GM12878 (cell line): Measurements from ENCODE around the gene LRSAM1. TPM values are rescaled to one million over a fixed set of nuclear protein-coding genes. Genes with fewer than 3 reads are reported as not detected.

Source experiments
- BACH1 ChIP-seq: fragments of 450-650 bp; IDR thresholded peaks from 2 replicates; pipeline ENCODE4 v1.6.1; 2017; ENCODE audit warnings: mild to moderate bottlenecking, borderline replicate concordance
- BHLHE40 ChIP-seq, 2 experiments: fragments of 450-650 bp in 1 of 2; IDR thresholded peaks; 2 replicates each; pipeline ENCODE4 v1.6.1; 2011 to 2017; ENCODE audit warnings: low read depth in 2 of 2, borderline replicate concordance in 1 of 2, improper control_type of control experiment in 1 of 2, low read length in 1 of 2, mild to moderate bottlenecking in 1 of 2
- BMI1 ChIP-seq: fragments of 450-650 bp; IDR thresholded peaks from 2 replicates; pipeline ENCODE4 v1.6.1; 2016; ENCODE audit warnings: mild to moderate bottlenecking, moderate library complexity, borderline replicate concordance
- CREM ChIP-seq: IDR thresholded peaks from 2 replicates; pipeline ENCODE4 v1.6.1; 2014; ENCODE audit warnings: antibody characterized with exemption, low read depth
- EP300 ChIP-seq, 2 experiments: fragments of 150-350 bp in 1 of 2; IDR thresholded peaks; 2 replicates each; pipeline ENCODE4 v1.6.1; 2011 to 2012; ENCODE audit warnings: low read depth in 2 of 2, low read length in 2 of 2, borderline replicate concordance in 1 of 2, improper control_type of control experiment in 1 of 2, inconsistent platforms in 1 of 2; ENCODE audit not compliant: control insufficient read depth in 1 of 2
- GABPA ChIP-seq: IDR thresholded peaks from 2 replicates; pipeline ENCODE4 v1.6.1; 2014; ENCODE audit warnings: antibody characterized with exemption, low read depth, mild to moderate bottlenecking, inconsistent platforms
- HCFC1 ChIP-seq: fragments of 150-350 bp; IDR thresholded peaks from 2 replicates; pipeline ENCODE4 v1.6.1; 2014; ENCODE audit warnings: low read length
- NBN ChIP-seq: fragments of 450-650 bp; IDR thresholded peaks from 2 replicates; pipeline ENCODE4 v1.6.1; 2016
- NR2F1 ChIP-seq: fragments of 450-650 bp; conservative IDR thresholded peaks from 2 replicates; pipeline ENCODE4 v1.6.1; 2017; ENCODE audit warnings: mild to moderate bottlenecking
- PML ChIP-seq: IDR thresholded peaks from 2 replicates; pipeline ENCODE4 v1.6.1; 2012; ENCODE audit warnings: low read length, inconsistent platforms
- RB1 ChIP-seq: fragments of 450-650 bp; formaldehyde crosslinking; IDR thresholded peaks from 2 replicates; pipeline ENCODE4 v1.6.1; 2017; ENCODE audit warnings: mild to moderate bottlenecking, borderline replicate concordance
- RFX5 ChIP-seq: IDR thresholded peaks from 2 replicates; pipeline ENCODE4 v1.6.1; 2011; ENCODE audit warnings: low read depth, low read length, improper control_type of control experiment
- SRF ChIP-seq, 2 experiments: IDR thresholded peaks; 2 replicates each; pipeline ENCODE4 v1.6.1; 2011; ENCODE audit warnings: low read depth in 2 of 2, low read length in 2 of 2, mild to moderate bottlenecking in 1 of 2, moderate library complexity in 1 of 2
- SUPT20H ChIP-seq: IDR thresholded peaks from 2 replicates; pipeline ENCODE4 v1.6.1; 2011; ENCODE audit warnings: low read depth, mild to moderate bottlenecking, low read length, moderate library complexity, borderline replicate concordance; ENCODE audit not compliant: control insufficient read depth
- TBL1XR1 ChIP-seq: IDR thresholded peaks from 2 replicates; pipeline ENCODE4 v1.6.1; 2012; ENCODE audit warnings: low read depth, low read length, improper control_type of control experiment
- YY1 ChIP-seq: IDR thresholded peaks from 2 replicates; pipeline ENCODE4 v1.6.1; 2011; ENCODE audit warnings: low read depth, mild to moderate bottlenecking, low read length
- ZNF217 ChIP-seq: fragments of 450-650 bp; IDR thresholded peaks from 2 replicates; pipeline ENCODE4 v1.6.1; 2017; ENCODE audit warnings: antibody characterized with exemption, mild to moderate bottlenecking
- polyA plus RNA-seq, 11 experiments: library from polyadenylated mRNA; depleted of rRNA in 4 of 11; unstranded in 6 of 11; stranded (reverse) in 5 of 11; fragments of >200 nt; fragmentation: Nextera tagmentation in 4 of 11; fragmentation: Illumina TruSeq in 1 of 11; extraction: Ambion mirVana in 4 of 11; extraction: Trizol in 1 of 11; gene quantifications; 1 replicate in 1 of 11; 2 replicates in 10 of 11; pipeline versions ENCODE4 v1.2.1 to v1.2.3, GENCODE V29; 2011 to 2016; ENCODE audit warnings: inconsistent platforms in 2 of 11, missing spikeins in 2 of 11, low read depth in 1 of 11
- total RNA-seq, 4 experiments: library from RNA; depleted of rRNA in 3 of 4; stranded (reverse); fragments of >200 nt in 3 of 4; fragmentation: Illumina TruSeq in 1 of 4; extraction: Trizol in 1 of 4; gene quantifications; 2 replicates each; pipeline versions ENCODE4 v1.2.1 to v1.2.3, GENCODE V29; 2013 to 2021
- TF ChIP-seq, protein P1 (sequence below): IDR thresholded peaks from 2 replicates; pipeline ENCODE4 v1.6.1; 2011; ENCODE audit warnings: mild to moderate bottlenecking, low read depth, low read length, moderate library complexity; ENCODE audit not compliant: insufficient replicate concordance
- TF ChIP-seq, protein P2 (sequence below): IDR thresholded peaks from 2 replicates; pipeline ENCODE4 v1.6.1; 2012; ENCODE audit warnings: mild to moderate bottlenecking, low read depth, low read length
- TF ChIP-seq, protein P3 (sequence below): fragments of 450-650 bp; IDR thresholded peaks from 2 replicates; pipeline ENCODE4 v1.6.1; 2018; ENCODE audit warnings: mild to moderate bottlenecking, low read depth, moderate library complexity; ENCODE audit not compliant: partially characterized antibody
- TF ChIP-seq, protein P4 (sequence below): fragments of 450-650 bp; IDR thresholded peaks from 2 replicates; pipeline ENCODE4 v1.6.1; 2017; ENCODE audit warnings: low read depth, mild to moderate bottlenecking, moderate library complexity

Gene LRSAM1
- total and polyA plus RNA-seq, 10 of the 15 experiments (the other 5 are each of a cell fraction or from before 2014, with no cell fraction given): 0.14 to 23.4 (median 11.7) TPM

DNA sequence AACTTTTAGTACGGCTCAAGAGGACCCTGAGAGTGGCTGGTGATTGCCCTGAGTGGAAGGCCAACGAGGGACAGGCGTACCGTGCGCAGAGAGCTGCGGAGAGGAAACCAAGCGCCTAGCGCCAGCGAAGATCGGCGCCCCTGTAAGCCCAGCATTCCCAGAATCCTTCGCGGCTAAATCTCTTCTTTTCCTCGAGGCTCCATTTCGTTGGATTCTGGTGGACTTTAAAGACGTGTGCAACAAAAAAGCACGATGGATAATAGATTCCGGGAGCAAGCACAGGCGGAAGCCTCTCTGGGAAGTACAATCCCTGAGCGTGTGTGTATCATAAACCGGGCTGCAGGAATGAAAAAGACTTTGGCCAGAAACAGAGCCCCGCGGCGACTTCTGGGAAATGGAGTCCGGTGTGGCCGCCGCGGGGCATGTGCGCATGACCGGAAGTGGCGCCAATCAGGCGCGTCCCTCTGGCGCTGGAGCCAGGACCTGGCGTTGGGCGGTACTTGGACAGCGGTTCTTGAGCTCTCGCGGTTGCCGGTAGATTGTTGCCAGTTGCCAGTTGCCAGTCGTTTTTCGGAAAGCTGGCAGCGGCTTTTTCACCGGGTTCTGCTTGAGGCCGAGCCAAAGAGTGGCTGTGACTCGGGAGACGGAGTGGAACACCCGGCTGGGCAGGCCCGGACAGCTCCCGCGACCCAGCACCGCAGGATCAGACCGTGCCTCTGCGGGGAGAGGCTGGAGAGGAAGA is 27.2 kb upstream of the LRSAM1 start, which contains the start of gene ZNF79 (continued):
- no peak for TF ChIP-seq EP300 (IDR thresholded peaks at IDR 0.05; ENCODE audit: borderline replicate concordance in 1 of 2, control insufficient read depth in 1 of 2, low read depth in 2 of 2, low read length in 2 of 2)
- TF ChIP-seq SRF (IDR thresholded peaks at IDR 0.05; ENCODE audit: low read depth in 2 of 2, low read length in 2 of 2): peak in 1 of 2 experiments; percentile 79; a peak in 1 of 4 replicates
- TF ChIP-seq, protein P1, sequence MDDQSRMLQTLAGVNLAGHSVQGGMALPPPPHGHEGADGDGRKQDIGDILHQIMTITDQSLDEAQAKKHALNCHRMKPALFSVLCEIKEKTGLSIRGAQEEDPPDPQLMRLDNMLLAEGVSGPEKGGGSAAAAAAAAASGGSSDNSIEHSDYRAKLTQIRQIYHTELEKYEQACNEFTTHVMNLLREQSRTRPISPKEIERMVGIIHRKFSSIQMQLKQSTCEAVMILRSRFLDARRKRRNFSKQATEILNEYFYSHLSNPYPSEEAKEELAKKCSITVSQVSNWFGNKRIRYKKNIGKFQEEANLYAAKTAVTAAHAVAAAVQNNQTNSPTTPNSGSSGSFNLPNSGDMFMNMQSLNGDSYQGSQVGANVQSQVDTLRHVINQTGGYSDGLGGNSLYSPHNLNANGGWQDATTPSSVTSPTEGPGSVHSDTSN: no peak
- no peak for TF ChIP-seq ZNF217
- no peak for TF ChIP-seq TBL1XR1
- TF ChIP-seq, protein P2, sequence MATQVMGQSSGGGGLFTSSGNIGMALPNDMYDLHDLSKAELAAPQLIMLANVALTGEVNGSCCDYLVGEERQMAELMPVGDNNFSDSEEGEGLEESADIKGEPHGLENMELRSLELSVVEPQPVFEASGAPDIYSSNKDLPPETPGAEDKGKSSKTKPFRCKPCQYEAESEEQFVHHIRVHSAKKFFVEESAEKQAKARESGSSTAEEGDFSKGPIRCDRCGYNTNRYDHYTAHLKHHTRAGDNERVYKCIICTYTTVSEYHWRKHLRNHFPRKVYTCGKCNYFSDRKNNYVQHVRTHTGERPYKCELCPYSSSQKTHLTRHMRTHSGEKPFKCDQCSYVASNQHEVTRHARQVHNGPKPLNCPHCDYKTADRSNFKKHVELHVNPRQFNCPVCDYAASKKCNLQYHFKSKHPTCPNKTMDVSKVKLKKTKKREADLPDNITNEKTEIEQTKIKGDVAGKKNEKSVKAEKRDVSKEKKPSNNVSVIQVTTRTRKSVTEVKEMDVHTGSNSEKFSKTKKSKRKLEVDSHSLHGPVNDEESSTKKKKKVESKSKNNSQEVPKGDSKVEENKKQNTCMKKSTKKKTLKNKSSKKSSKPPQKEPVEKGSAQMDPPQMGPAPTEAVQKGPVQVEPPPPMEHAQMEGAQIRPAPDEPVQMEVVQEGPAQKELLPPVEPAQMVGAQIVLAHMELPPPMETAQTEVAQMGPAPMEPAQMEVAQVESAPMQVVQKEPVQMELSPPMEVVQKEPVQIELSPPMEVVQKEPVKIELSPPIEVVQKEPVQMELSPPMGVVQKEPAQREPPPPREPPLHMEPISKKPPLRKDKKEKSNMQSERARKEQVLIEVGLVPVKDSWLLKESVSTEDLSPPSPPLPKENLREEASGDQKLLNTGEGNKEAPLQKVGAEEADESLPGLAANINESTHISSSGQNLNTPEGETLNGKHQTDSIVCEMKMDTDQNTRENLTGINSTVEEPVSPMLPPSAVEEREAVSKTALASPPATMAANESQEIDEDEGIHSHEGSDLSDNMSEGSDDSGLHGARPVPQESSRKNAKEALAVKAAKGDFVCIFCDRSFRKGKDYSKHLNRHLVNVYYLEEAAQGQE: peak; percentile 83
- TF ChIP-seq PML: peak; percentile 88
- TF ChIP-seq RB1: peak; percentile 81; the same call in 1 of the 2 replicates
- peak; percentile 98 for TF ChIP-seq CREM
- peak; percentile 45; the same call in 1 of the 2 replicates for TF ChIP-seq NR2F1
- TF ChIP-seq, protein P3, sequence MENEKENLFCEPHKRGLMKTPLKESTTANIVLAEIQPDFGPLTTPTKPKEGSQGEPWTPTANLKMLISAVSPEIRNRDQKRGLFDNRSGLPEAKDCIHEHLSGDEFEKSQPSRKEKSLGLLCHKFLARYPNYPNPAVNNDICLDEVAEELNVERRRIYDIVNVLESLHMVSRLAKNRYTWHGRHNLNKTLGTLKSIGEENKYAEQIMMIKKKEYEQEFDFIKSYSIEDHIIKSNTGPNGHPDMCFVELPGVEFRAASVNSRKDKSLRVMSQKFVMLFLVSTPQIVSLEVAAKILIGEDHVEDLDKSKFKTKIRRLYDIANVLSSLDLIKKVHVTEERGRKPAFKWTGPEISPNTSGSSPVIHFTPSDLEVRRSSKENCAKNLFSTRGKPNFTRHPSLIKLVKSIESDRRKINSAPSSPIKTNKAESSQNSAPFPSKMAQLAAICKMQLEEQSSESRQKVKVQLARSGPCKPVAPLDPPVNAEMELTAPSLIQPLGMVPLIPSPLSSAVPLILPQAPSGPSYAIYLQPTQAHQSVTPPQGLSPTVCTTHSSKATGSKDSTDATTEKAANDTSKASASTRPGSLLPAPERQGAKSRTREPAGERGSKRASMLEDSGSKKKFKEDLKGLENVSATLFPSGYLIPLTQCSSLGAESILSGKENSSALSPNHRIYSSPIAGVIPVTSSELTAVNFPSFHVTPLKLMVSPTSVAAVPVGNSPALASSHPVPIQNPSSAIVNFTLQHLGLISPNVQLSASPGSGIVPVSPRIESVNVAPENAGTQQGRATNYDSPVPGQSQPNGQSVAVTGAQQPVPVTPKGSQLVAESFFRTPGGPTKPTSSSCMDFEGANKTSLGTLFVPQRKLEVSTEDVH: no peak
- no peak for TF ChIP-seq SUPT20H
- peak; percentile 83 for TF ChIP-seq YY1
- 0 out of 4 replicates have a peak, but pooled peaks of 1 of the 2 experiments have one; percentile 44 for TF ChIP-seq BHLHE40 (IDR thresholded peaks at IDR 0.05; ENCODE audit: borderline replicate concordance in 1 of 2, low read depth in 2 of 2, low read length in 1 of 2)
- TF ChIP-seq NBN: peak; percentile 36; the same call in 1 of the 2 replicates
- peak; percentile 90 for TF ChIP-seq GABPA
- TF ChIP-seq BACH1: no peak
- TF ChIP-seq, protein P4, sequence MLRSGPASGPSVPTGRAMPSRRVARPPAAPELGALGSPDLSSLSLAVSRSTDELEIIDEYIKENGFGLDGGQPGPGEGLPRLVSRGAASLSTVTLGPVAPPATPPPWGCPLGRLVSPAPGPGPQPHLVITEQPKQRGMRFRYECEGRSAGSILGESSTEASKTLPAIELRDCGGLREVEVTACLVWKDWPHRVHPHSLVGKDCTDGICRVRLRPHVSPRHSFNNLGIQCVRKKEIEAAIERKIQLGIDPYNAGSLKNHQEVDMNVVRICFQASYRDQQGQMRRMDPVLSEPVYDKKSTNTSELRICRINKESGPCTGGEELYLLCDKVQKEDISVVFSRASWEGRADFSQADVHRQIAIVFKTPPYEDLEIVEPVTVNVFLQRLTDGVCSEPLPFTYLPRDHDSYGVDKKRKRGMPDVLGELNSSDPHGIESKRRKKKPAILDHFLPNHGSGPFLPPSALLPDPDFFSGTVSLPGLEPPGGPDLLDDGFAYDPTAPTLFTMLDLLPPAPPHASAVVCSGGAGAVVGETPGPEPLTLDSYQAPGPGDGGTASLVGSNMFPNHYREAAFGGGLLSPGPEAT: peak; percentile 91
- no peak for TF ChIP-seq RFX5
- TF ChIP-seq HCFC1: peak; percentile 84
- no peak for TF ChIP-seq BMI1
